ENCODE data around the gene RPL15.
"Not testable (repeated sequence)": the region's sequence is repeated elsewhere in the genome, so short reads cannot be mapped to it uniquely, and the experiment has no call there.

The RPL15 gene

DNA sequence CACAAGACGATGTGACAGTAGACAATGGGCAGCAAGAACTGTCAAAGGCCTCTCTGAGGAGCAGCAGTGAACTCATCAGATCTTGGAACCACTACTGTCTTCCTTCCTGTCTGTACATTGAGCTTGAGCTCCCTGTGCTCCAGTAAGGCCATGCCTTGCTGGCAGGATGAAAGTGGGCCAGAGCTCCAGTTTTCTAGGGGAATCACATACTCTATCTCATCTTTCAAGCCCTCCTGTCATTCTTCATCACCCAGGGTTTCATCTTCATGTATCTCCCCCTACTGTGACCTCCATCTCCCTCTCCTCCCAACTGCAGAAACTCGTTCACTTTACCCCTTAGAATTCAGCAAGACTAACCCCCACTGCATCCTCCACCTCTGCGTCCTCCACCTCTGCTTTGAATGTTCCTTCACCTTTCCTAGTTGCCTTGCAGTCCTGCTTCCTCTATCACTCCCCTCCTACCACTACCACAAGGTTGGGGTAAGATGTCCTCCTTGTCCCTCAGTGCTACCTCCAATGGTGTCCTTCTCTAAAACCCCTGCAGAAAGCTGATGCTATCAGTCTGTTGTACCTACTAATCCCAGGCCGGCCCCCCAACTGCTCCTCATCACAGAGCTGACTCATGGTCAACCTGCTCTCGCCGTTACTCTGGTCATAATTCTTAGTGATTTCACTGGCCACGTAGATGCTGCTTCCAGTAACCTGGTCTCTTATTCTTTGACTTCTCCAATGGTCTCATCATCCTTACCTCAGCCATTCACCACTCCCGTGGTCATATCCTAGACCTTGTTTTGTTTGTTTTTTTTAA, 22.5 kb upstream of the RPL15 start:
- H3K27ac ChIP-seq (ENCODE audit: low read length), result no peak overlapping the region
- H3K36me3 ChIP-seq (ENCODE audit: control insufficient read depth, low read depth, low read length), result peaks cover 27% of the 10 kb centered on the region
- no peak overlapping the region for H3K4me3 ChIP-seq (ENCODE audit: low read length)
- H3K9ac ChIP-seq (ENCODE audit: low read length), result no peak overlapping the region
- H3K27me3 ChIP-seq (ENCODE audit: control insufficient read depth, insufficient read depth, low read length), result no peaks in the 10 kb centered on the region
- H3K4me1 ChIP-seq (ENCODE audit: control insufficient read depth, low read depth, low read length), result peaks cover 12% of the 10 kb centered on the region
- H3K9me3 ChIP-seq (ENCODE audit: control insufficient read depth, low read depth, low read length), result peaks cover 3% of the 10 kb centered on the region

DNA sequence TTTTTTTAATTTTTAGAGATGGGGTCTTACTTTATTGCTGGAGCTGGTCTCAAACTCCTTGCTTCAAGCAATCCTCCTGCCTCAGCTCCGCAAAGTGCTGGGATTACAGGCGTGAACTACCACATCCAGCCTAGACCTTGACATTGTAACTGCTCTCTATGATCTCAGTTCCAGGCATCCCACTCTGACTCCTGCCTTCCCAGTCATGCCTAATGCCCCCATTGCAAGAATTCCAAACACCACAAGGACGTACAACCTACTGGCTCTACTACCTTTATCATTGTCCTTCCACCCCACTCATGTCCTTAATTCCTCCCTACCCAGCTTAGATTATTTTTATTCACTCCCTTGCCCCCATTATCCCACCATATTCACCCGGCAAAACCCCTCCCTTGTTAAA, 21.8 kb upstream of the RPL15 start:
- Histone ChIP-seq H3K27me3 (ENCODE audit: control insufficient read depth, insufficient read depth, low read length) (no peaks in the 10 kb centered on the region), H3K4me3 (ENCODE audit: low read length) (no peak overlapping the region), H3K9me3 (ENCODE audit: control insufficient read depth, low read depth, low read length) (peaks cover 3% of the 10 kb centered on the region), H3K36me3 (ENCODE audit: control insufficient read depth, low read depth, low read length) (peaks cover 27% of the 10 kb centered on the region), H3K27ac (ENCODE audit: low read length) (no peak overlapping the region), H3K9ac (ENCODE audit: low read length) (no peak overlapping the region), H3K4me1 (ENCODE audit: control insufficient read depth, low read depth, low read length) (peaks cover 12% of the 10 kb centered on the region)

DNA sequence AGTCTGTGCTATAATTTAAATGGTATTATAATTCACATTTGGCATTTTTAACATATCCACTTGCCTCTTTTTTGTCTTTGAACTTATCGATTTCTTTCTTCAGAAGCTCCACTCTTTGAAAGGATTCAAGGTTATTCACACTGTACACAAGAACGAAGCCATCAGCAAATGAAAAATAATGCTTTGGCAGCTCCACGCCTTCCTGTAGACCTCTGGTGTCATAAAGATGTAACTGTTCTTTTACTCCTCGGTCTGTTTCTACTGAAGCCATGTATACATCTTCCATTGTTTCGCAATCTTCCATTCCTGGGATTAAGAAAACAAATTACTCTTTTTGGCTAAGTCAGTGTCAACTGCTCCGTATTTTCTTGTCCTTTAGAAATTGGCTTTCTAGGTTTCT, 16.2 kb upstream of the RPL15 start:
- peaks cover 14% of the 10 kb centered on the region for H3K36me3 ChIP-seq (ENCODE audit: control insufficient read depth, low read depth, low read length)

DNA sequence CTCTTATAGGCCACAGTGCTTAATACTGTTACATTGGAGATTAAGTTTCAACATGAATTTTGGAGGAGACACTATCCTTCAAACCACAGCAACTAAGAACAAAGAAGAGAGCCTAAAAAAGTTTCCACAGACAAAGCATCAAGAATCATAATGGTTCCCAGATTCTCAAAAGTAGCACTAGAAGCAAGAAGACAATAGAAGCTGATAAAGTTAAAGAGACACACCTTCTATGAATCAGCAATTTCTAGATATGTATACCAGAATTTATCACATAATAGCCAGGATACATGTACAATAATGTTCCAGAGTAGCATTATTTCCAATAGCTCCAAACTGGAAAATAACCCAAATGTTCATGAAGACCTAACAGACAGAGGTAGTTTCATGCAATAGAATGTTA, 12.4 kb upstream of the RPL15 start:
- Histone ChIP-seq H3K4me3 (ENCODE audit: low read length) (no peak overlapping the region), H3K9me3 (ENCODE audit: control insufficient read depth, low read depth, low read length) (no peaks in the 10 kb centered on the region), H3K27ac (ENCODE audit: low read length) (no peak overlapping the region), H3K4me1 (ENCODE audit: control insufficient read depth, low read depth, low read length) (no peaks in the 10 kb centered on the region), H3K27me3 (ENCODE audit: control insufficient read depth, insufficient read depth, low read length) (no peaks in the 10 kb centered on the region), H3K9ac (ENCODE audit: low read length) (no peak overlapping the region), H3K36me3 (ENCODE audit: control insufficient read depth, low read depth, low read length) (peaks cover 16% of the 10 kb centered on the region)

More for the DNA sequence above, 16.2 kb upstream of the RPL15 start:
- no peak overlapping the region for H3K9ac ChIP-seq (ENCODE audit: low read length)
- H3K4me3 ChIP-seq (ENCODE audit: low read length), result no peak overlapping the region
- no peaks in the 10 kb centered on the region for H3K27me3 ChIP-seq (ENCODE audit: control insufficient read depth, insufficient read depth, low read length)
- no peaks in the 10 kb centered on the region for H3K4me1 ChIP-seq (ENCODE audit: control insufficient read depth, low read depth, low read length)
- peaks cover 3% of the 10 kb centered on the region for H3K9me3 ChIP-seq (ENCODE audit: control insufficient read depth, low read depth, low read length)
- no peak overlapping the region for H3K27ac ChIP-seq (ENCODE audit: low read length)

DNA sequence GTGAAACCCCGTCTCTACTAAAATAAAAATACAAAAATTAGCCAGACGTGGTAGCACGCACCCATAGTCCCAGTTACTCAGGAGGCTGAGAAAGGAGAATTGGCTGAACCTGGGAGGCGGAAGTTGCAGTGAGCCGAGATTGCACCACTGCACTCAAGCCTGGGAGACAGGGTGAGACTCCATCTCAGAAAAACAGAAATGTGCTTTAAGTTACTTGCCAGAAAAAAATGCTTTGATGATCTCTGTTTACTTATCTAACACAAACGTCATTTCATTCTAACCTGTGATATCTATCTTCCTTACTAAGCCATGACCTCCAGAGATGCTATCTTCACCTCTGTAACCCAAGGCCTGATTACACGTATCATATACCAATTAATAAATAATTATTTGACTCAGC, 7.6 kb upstream of the RPL15 start:
- Histone ChIP-seq H3K9ac (ENCODE audit: low read length) (no peak overlapping the region), H3K27me3 (ENCODE audit: control insufficient read depth, insufficient read depth, low read length) (no peaks in the 10 kb centered on the region), H3K9me3 (ENCODE audit: control insufficient read depth, low read depth, low read length) (no peaks in the 10 kb centered on the region), H3K36me3 (ENCODE audit: control insufficient read depth, low read depth, low read length) (peaks cover 11% of the 10 kb centered on the region), H3K4me1 (ENCODE audit: control insufficient read depth, low read depth, low read length) (no peaks in the 10 kb centered on the region), H3K4me3 (ENCODE audit: low read length) (no peak overlapping the region), H3K27ac (ENCODE audit: low read length) (no peak overlapping the region)

DNA sequence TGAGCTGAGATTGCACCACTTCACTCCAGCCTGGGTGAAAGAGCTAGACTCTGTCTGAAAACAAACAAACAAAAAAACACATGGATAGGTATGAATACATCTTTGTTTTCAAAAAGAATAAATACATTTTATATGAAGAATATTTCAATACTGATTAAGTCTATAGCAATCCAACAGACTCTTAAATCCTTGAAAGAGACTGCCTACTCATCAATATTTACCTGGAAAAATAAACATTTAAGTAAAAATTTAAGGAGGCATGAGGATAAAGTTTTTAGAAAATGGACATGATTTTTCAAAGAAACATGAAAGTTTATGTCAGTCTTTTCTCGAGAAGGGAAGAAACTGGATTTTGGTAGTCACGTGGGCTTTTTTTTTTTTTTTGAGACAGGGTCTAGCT, 5.5 kb upstream of the RPL15 start:
- Histone ChIP-seq H3K36me3 (ENCODE audit: control insufficient read depth, low read depth, low read length) (peaks cover 11% of the 10 kb centered on the region), H3K9me3 (ENCODE audit: control insufficient read depth, low read depth, low read length) (no peaks in the 10 kb centered on the region), H3K9ac (ENCODE audit: low read length) (no peak overlapping the region), H3K27me3 (ENCODE audit: control insufficient read depth, insufficient read depth, low read length) (peaks cover 12% of the 10 kb centered on the region), H3K27ac (ENCODE audit: low read length) (no peak overlapping the region), H3K4me1 (ENCODE audit: control insufficient read depth, low read depth, low read length) (peaks cover 11% of the 10 kb centered on the region), H3K4me3 (ENCODE audit: low read length) (no peak overlapping the region)

DNA sequence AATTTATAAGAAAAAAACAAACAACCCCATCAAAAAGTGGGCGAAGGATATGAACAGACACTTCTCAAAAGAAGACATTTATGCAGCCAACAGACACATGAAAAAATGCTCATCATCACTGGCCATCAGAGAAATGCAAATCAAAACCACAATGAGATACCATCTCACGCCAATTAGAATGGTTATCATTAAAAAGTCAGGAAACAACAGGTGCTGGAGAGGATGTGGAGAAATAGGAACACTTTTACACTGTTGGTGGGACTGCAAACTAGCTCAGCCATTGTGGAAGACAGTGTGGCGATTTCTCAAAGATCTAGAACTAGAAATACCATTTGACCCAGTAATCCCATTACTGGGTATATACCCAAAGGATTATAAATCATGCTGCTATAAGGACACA, 4.6 kb upstream of the RPL15 start:
- not testable (repeated sequence) for H3K9me3 ChIP-seq (ENCODE audit: control insufficient read depth, low read depth, low read length); H3K9ac ChIP-seq (ENCODE audit: low read length)
- peaks cover 12% of the 10 kb centered on the region for H3K27me3 ChIP-seq (ENCODE audit: control insufficient read depth, insufficient read depth, low read length)

DNA sequence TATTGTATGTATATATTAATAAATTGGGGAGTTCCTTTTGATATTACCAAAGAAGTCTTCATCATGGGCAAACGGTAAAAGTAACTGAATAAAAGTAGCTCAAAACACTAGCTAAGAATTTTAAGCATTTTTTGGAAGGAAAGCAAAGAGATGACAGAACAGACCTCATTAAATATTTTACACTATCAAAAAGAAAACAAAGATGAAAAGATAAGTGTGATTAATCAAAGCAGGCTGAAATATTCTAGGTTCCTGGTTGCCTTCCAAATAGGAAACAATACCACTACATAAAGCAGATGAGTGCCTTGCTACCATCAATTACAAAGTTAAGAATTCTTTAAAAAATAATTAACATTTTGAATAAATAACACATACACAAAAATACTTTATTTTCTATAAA, 3.8 kb upstream of the RPL15 start:
- H3K36me3 ChIP-seq (ENCODE audit: control insufficient read depth, low read depth, low read length), result peaks cover 7% of the 10 kb centered on the region
- H3K27me3 ChIP-seq (ENCODE audit: control insufficient read depth, insufficient read depth, low read length), result peaks cover 12% of the 10 kb centered on the region
- no peak overlapping the region for H3K27ac ChIP-seq (ENCODE audit: low read length)
- H3K4me1 ChIP-seq (ENCODE audit: control insufficient read depth, low read depth, low read length), result peaks cover 11% of the 10 kb centered on the region
- no peak overlapping the region for H3K4me3 ChIP-seq (ENCODE audit: low read length)
- H3K9ac ChIP-seq (ENCODE audit: low read length), result no peak overlapping the region
- no peaks in the 10 kb centered on the region for H3K9me3 ChIP-seq (ENCODE audit: control insufficient read depth, low read depth, low read length)

More for the DNA sequence above, 4.6 kb upstream of the RPL15 start:
- H3K27ac ChIP-seq (ENCODE audit: low read length); H3K36me3 ChIP-seq (ENCODE audit: control insufficient read depth, low read depth, low read length); H3K4me3 ChIP-seq (ENCODE audit: low read length): not testable (repeated sequence)
- H3K4me1 ChIP-seq (ENCODE audit: control insufficient read depth, low read depth, low read length), result peaks cover 11% of the 10 kb centered on the region

DNA sequence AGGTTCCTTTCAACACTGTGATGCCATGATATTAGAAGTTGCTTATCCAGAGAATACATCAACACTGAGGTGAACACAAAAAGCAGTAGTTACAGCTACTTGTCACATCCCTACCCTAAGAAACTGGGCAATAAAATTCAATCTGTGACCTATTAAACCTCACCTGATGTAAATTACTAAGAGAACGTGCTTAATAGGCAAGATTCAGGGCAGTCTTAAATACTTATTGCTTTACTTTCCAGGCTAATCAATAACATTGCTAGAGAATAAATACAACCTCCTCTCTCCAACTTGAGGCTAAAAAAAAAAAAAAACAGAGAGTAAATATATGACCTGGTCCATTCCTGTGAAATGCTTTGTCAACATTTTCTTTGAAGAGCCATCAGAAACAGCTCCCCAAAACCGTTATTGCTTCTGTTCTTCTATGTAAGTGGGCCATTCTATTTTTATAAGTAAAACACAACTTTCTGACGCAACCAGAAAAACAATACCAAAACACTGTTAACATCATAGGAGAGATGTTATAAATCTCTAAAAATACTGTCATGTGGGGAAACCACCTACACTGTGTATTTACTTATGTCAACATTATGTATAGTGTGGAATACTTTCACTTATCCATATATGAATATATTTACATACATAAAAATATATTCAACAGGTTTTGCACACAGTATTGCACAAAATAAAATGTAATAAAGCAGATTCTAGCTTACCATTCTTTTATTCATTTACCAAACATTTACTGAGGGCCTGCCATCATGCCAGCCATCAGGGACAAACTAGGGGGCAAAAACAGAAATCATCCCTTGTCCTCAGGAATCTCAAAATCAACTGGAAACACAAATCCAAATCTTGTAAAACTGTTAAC, 2.8 kb upstream of the RPL15 start:
- Histone ChIP-seq H3K36me3 (ENCODE audit: control insufficient read depth, low read depth, low read length) (peaks cover 15% of the 10 kb centered on the region), H3K9me3 (ENCODE audit: control insufficient read depth, low read depth, low read length) (no peaks in the 10 kb centered on the region), H3K4me3 (ENCODE audit: low read length) (no peak overlapping the region), H3K9ac (ENCODE audit: low read length) (no peak overlapping the region), H3K27me3 (ENCODE audit: control insufficient read depth, insufficient read depth, low read length) (peaks cover 12% of the 10 kb centered on the region), H3K27ac (ENCODE audit: low read length) (no peak overlapping the region), H3K4me1 (ENCODE audit: control insufficient read depth, low read depth, low read length) (peaks cover 17% of the 10 kb centered on the region)

DNA sequence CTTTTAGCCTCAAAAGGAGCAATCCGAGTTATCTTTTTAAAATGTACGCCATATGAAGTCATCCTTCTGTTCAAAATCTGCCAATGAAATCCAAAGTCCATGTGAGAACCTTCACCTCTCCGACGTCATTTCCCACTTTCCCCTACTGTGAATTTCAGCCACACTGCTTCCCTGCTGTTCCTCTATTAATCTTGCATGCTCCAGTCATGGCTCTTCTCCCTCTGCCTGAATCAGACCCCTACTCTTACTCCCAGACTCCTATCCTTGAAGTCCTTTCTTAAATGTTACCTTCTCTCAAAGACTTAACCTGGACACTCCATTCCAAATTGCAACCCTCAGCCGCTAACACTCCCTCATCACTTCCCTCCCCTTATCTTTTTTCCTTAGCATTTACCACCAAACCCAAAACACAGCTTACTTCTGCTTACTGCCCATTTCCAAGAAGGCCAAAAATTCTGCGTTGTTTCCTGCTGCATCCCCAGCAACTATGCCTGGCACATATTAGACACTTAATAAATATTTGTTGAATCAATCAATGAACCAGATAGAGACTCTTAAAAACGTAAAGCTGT, 1.3 kb upstream of the RPL15 start:
- Histone ChIP-seq H3K9ac (ENCODE audit: low read length) (peak overlapping the region; percentile 60), H3K36me3 (ENCODE audit: control insufficient read depth, low read depth, low read length) (peaks cover 29% of the 10 kb centered on the region), H3K27me3 (ENCODE audit: control insufficient read depth, insufficient read depth, low read length) (peaks cover 12% of the 10 kb centered on the region), H3K27ac (ENCODE audit: low read length) (no peak overlapping the region), H3K9me3 (ENCODE audit: control insufficient read depth, low read depth, low read length) (no peaks in the 10 kb centered on the region), H3K4me1 (ENCODE audit: control insufficient read depth, low read depth, low read length) (peaks cover 17% of the 10 kb centered on the region), H3K4me3 (ENCODE audit: low read length) (peak overlapping the region; percentile 96)

DNA sequence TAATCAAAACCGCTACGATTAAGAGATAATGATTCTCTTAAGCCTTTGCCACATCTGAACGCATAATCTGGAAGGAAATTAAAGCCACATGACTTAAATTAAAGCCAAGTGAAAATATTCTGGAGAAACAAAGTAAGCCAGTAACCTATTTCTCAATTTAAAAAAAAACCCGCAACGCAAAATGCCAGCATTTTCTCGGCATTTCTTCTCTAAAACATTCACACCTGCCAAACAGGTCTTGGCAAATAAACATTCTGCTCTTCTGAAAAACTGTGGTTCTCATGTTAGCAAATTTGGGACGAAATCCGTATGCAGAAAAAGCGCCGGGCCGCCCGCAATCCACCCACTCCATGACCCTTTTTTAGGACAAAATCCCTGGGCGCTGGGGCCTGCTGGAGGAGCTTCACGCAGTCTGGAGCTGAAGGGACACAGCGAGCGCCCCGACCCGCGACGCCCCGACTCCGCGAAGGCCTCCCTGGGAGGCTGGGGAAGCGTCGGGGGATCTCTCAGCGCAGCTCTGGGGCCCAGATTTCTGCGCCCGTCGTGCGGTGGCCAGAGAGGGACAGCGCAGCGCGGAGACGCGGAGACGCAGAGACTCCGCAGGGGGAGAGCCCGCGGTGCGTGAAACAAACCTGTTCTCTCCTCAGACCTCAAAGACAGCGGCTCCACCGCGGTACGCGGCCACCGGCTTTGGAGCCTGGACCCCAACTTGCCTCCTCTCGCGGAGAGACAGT, 613 bp upstream of the RPL15 start:
- Histone ChIP-seq H3K27ac (ENCODE audit: low read length) (no peak overlapping the region), H3K4me3 (ENCODE audit: low read length) (peak overlapping the region; percentile 96), H3K27me3 (ENCODE audit: control insufficient read depth, insufficient read depth, low read length) (peaks cover 12% of the 10 kb centered on the region), H3K4me1 (ENCODE audit: control insufficient read depth, low read depth, low read length) (peaks cover 17% of the 10 kb centered on the region), H3K36me3 (ENCODE audit: control insufficient read depth, low read depth, low read length) (peaks cover 30% of the 10 kb centered on the region), H3K9me3 (ENCODE audit: control insufficient read depth, low read depth, low read length) (no peaks in the 10 kb centered on the region), H3K9ac (ENCODE audit: low read length) (peak overlapping the region; percentile 60)
